ENCODE data around the gene DNMT3B.
"Not testable (repeated sequence)": the region's sequence is repeated elsewhere in the genome, so short reads cannot be mapped to it uniquely, and the experiment has no call there.

Gene DNMT3B

DNA sequence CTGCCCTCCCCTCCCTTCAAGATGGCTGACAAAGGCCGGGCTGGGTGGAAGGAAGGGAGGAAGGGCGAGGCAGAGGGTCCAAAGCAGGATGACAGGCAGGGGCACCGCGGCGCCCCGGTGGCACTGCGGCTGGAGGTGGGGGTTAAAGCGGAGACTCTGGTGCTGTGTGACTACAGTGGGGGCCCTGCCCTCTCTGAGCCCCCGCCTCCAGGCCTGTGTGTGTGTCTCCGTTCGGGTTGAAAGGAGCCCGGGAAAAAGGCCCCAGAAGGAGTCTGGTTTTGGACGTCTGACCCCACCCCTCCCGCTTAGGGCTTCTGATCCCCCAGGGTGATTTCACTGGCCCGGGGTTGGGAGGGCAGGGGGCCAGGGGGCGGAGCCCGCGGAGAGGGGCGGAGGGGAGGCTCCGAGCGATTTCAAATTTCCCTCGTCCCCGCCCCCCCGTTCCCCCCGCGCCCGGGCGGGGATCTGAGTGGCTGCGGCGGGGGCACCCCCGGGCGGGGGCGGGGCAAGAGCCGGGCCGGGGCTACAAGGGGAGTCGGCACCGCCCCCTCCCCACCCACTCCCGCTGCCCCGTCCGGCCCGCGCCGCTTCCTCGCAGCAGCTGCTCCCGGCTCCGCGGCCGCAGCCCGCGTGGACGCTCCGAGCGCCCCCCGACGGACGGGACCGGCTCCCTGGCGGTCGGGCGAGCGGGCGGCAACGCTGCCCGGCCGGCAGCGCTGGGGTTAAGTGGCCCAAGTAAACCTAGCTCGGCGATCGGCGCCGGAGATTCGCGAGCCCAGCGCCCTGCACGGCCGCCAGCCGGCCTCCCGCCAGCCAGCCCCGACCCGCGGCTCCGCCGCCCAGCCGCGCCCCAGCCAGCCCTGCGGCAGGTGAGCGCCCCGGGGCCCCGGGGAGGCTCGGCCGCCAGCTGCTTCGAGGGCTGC lies at the start of gene DNMT3B:
Gene DNMT3B, plus strand, starts transcription at position 555 of the 923 bp plus-strand sequence. CDS start 17,939 bp downstream, outside the sequence.
- peak; percentile 97 for DNase-seq (ENCODE audit: low spot score)

DNA sequence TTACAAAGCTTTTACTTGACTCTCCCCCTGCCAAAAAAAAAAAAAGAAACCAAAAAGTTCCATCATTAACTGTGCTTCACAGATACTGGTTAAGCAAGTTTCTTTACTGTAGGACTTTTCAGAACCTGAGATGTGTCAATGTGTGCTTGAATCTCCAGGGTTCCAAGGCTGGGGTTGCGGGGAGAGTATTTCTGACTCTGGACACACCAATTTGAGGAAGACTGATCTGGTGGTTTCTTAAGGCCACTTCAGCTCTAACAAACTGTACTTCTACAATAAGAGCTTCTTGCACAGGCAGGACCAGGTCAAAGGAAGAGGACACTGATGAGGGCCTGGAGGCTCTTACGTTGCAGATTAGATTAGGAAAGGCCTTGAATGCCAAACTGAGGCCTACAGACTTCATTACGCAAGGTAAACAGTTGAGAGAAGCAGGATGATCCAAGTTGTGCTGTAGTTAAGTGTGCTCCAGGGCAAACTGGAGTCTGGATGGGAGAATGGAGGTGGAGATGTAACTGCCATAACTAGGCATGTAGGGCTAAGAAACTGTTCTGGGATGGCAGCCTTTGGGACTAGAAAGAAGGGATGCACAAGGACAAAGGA lies 43.3 kb upstream of the DNMT3B start:
- DNase-seq (ENCODE audit: low spot score), result no peak

DNA sequence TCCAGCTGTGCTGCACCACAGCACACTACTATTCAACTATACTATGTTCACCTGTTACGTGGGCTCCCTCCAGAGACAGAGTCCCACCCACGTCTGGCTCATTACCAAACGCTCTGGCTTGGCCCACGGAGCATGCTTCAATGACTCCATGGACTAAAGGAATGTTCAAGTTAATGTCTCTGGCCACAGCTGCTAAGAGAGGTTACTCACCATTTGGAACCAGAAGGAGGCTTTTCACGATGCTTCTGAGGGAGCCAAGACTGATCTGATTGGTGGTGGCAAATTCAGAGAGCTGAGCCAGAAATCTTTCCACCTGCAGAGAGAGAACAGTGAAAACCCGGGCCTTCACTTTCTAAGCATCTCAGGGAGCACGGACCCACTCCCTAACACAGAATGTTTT lies 34.5 kb upstream of the DNMT3B start:
- DNase-seq (ENCODE audit: low spot score), result no peak

DNA sequence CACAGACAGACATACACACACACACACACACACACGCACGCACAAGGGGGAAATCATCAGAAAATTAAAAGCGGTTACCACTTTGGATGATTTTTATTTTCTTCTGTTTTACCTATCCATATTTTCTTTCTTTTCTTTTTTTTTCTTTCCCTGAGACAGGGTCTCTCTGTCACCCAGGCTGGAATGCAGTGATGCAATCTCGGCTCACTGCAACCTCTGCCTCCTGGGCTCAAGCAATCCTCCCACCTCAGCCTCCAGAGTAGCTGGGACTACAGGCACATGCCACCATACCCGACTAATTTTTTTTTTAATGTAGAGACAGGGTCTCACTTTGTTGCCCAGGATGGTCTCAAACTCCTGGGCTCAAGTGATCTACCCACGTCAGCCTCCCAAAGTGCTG lies 33.8 kb upstream of the DNMT3B start:
- not testable (repeated sequence) for DNase-seq (ENCODE audit: low spot score)

DNA sequence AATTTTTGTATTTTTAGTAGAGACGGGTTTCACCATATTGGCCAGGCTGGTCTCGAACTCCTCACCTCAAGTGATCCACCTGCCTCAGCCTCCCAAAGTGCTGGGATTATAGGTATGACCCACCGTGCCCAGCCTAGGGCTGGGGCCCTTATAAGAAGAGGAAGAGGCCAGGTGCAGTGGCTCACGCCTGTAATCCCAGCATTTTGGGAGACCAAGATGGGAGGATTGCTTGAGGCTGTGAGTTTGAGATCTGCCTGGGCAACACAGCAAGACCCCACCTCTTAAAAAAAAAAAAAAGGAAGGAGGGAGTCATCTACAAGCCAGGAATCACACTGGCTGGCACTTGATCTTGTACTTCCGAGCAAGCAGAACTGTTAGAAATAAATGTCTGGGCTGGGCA lies 32.9 kb upstream of the DNMT3B start:
- not testable (repeated sequence) for DNase-seq (ENCODE audit: low spot score)

DNA sequence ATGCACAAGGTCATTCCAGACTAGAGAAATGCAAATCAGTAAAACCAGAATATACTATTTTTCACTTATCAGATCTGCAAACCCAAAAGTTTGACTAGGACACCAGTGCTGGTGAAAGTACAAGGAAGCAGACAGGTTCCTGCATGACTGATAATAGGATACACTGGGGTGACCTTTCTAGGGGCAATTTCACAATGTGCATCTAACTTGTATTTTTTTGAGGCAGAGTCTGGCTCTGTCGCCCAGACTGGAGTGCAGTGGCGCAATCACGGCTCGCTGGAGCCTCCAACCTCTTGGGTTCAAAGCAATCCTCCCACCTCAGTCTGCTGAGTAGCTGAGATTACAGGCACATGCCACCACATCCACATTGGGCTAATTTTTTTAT lies 30.3 kb upstream of the DNMT3B start:
- no peak for DNase-seq (ENCODE audit: low spot score)

DNA sequence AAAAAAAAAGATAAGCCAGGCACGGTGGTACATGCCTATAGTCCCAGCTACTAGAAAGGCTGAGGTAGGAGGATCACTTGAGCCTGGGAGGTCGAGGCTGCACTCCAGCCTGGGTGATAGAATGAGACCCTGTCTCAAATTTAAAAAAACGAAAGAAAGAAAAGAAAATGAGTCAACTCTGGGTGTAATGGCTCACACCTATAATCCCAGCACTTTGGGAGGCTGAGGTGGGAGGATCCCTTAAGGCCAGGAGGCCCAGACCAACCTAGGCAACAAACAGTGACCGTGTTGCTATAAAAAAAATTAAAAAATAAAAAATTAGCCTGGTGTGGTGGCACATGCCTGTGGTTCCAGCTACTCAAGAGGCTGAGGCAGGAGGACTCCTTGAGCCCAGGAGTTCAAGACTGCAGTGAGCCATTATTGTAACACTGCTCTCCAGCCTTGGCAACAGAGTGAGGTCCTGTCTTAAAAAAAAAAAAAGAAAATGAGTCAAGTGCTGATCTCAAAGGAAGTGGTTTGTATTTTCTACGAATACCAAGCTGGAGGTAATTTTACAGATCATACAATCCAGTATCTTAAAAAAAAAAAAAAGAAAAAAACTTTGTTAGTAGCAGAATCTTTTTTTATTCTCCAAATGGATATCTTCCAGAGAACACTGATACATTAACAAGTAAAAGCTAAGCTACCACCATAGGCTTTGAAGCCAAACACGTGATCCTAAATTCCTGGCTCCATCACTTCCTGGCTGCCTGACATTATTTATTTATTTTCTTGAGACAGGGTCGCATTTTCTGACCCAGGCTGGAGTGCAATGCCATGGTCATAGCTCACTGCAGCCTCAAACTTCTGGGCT lies 24.6 kb upstream of the DNMT3B start:
- no peak for DNase-seq (ENCODE audit: low spot score)

DNA sequence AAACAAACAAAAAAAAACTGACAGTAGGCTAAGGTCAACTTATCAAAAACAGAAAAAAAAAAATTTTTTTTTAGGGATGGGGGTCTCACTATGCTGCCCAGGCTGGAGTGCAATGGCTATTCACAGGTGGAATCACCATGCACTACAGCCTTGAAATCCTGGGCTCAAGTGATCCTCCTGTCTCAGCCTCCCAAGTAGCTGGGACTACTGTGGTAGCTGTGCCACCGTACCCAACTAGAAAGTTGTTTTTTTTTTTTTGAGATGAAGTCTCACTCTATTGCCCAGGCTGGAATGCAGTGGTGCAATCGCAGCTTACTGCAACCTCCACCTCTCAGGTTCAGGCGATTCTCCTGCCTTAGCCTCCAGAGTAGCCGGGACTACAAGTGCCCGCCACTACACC lies 21.0 kb upstream of the DNMT3B start:
- DNase-seq (ENCODE audit: low spot score), result no peak

DNA sequence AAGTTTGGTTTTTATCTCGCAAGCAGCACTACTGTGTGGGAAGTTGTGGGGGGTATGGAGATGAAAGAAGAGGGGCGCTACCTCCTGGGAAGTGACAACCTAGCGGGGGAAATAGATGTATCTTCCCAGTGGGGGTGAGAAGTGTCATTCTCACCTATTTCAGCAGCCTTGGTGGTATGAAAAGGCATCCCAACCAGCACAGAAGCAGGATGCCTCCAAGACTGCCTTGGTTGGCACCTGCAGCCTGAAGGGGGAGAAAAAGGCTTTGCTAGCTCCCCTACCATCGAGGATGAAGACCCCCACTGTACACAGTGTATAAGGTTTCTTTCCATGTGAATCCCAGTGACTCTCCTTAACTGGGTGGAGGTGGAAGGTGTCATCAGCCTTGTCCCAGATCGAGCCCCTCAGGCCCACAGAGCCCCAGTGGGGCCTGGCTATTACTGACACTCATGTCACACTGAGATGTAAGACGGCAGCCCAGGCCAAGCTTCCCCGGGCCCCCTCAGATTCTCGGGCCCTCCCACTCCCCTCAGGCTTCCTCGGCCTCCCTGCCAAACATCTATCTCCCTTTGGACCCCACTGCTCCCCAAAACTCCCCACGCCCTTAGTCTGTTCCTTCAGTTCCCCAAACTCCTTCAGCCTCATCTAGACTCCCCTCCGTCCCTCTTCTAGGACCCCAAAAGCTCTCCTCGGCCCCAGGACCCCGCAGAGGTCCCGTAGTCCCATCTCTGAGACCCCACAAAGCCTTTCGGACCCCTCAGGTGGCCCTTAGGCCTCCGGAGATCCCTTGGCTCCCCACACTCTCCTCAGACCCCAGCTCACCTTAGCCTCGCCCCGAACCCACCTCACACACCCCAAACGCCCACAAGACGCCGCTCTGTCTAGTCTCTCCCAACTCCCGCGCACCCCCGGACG lies 19.6 kb upstream of the DNMT3B start:
- DNase-seq (ENCODE audit: low spot score), result no peak

DNA sequence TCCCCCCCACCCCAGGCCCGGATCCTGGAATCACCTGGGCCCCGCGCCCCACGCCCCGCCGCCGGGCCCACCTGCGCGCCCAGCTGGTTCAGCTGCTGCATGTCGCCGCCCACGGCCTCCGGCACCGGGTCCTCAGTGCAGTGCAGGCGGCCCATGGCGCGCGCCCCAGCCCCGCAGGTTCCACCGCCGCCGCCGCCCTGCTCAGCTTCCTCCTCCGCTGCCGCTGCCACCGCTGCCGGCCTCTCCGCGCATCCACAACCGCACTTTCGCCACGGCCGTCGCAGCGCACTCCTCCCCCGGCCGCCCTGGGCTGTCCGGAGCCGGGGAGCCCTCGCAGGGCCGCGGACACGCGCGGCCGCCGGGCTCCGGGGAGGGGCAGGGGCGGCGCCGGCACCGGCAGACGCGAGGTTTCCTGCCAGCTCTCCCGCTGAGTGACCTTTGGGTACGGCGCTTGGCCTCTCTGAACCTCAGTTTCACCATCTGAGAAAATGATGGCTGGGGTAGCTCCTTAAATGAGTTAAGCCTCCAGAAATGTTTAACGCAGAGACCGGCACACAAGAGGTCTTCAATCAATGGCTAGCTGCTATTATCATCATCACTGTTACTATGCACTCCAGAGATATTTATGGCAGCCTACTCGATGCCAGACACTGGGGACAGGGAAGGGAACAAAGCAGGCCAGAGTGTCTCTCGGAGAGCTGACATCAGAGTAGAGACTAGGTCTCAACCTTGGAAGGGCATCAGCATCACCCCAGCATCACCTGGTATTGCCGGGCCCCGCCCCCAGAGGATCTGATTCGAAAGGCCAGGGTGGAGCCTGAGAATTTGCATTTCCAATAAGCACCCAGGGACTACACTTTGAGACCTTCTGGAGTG lies 18.7 kb upstream of the DNMT3B start, which contains the start of gene COMMD7:
Gene COMMD7, minus strand, starts transcription at position 231 of the 876 bp plus-strand sequence. Its CDS starts 76 bp downstream, at position 155.
- DNase-seq (ENCODE audit: low spot score), result peak; percentile 77

DNA sequence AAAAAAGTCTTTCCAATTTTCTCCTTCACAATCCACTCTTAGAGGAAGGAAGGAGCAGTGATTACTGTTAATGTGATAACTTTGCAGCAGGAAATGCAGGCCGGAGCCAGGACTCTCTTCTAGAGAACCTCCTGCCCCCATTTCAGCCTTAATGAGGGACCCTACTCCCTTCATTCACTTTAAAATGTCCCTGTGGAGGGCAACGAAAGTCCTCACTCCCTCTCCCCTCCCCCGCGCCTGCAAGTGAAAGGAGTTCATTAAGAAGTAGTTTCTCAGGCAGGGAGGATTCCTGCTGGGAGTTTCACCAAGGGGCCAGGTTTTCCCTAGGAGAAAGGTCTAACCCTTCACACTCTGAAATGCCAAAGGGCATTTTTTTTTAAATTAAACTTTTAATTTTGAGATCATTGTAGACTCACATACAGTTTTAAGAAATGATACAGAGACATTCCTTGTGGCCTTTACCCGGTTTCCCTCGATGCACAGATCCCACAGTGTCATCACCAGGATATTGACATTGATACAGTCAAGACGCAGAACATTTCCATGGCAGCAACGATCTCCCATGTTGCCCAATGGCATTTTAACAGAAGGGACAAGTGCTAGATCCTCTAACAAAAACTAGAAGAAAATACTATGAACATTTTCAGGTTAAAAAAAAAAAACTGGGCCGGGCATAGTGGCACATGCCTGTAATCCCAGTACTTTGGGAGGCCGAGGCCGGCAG lies 12.1 kb upstream of the DNMT3B start:
- DNase-seq (ENCODE audit: low spot score), result no peak

DNA sequence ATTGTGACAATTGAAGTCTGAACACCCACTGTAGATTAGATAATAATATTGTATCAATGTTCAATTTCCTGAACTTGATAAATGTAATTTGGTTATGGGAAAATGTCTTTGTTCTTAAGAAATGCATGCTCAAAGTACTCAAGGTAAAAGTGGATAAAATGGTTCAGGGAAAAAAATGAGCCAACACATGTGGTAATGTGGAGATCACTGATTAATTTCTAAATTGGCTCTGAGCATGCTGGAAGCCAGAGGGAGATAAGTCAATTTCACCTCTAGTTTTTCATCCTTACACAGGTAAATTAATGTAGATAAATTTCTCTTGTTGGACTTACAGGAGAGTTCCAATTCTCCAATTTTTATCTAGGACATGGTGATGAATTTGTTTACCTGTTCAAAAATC lies 10.9 kb upstream of the DNMT3B start:
- no peak for DNase-seq (ENCODE audit: low spot score)

DNA sequence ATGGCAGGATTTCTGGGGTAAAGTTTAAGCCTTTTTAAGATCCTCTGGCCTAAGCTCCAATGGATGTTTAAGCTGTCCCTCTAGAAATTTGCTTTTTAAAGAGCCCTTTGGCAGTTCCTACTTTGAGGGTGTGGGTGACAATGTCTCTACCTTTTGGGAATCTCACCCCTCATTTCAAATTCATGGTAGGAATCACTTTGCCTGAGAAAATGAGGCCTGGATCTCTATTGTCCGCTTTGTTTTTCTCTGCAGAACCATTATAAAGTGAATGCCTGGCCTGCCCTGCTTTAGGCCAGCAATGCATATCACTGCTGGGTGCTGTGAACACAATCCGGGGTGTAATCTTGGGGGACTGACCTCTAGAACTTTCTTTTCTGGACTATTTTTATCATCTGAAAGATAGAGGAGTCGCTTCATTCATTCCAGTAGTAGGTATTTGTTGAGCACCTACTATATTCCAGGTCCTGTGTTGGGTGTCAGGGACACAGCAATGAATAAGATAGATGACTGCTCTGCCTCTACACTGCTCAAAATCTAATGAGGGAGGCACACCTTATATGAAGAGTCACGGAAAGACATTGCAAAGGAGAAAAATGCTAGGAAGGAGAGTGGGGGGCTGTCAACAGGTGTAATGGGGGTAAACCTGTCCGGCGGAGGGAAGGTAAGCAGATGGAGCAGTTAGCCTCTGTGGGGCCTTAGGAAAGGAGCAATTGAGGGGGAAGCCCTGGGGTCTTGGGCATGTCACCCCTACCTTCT lies 10.3 kb upstream of the DNMT3B start:
- DNase-seq (ENCODE audit: low spot score), result no peak

DNA sequence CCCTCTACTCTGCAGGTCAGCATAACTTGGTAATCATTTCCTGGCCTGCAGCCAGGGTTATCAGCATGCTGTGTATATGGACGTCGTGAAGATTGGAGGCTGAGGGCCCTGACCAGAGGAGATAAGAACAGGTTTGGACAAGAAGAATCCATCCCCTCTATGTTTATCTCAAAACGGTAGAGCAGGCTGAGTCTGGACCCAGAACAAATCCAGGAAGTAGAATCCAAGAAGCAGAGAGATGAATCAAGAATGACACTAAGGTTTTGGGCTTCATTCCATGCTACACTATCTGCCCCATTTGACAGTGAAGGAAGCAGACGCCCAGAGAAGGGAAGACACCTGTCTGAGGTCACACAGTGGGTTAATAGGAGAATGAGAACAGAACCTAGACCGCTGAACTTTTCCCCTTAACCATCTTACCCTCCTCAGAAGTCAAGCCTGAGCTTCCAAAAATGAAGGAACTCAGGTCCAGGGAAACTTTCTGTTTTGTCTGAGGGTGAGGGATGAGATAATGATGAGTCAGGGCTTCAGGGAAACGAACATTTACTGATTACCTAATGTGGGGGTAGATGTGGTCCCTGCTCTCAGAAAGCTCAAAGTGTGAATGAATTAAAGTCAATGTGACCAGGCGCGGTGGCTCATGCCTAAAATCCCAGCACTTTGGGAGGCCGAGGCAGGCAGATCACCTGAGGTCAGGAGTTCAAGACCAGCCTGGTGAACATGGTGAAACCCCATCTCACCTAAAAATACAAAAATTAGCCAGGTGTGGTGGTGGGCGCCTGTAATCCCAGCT lies 9.5 kb upstream of the DNMT3B start:
- DNase-seq (ENCODE audit: low spot score), result no peak

DNA sequence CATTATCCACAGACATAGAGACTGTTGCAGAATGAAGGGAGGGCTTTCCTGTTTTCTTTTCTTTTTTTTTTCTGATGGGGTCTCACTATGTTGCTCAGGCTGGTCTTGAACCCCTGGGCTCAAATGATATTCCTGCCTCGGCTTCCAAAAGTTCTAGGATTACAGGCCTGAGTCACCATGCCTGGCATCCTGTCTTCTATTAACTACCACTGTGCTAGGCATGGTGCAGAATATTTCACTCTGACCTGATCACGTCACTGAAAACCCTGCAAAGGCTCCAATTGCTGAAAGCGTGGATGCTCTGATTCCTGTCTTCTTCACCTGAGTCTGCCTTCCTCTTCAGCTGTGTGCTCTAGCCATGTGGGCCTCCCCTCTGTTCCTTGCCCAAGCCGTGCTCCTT lies 8.5 kb upstream of the DNMT3B start:
- DNase-seq (ENCODE audit: low spot score), result no peak

DNA sequence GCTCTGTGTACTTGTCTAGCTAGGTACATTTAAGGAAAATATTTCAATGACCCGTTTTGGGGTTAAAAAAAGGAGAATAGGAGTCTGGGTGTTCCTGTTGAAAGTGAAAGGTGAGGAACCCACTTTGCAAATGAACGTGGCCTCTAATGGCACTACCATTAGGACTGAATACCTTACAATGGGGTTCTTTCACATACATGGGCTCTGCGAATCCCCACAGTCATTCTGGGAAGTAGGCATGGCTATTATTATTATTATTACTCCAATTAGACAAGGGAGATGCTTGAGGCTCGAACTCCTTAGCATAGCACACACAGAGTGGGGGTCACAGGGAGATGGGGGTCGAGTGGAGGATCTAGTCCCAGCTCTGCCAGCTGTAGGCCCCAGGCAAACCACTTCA lies 6.0 kb upstream of the DNMT3B start:
- DNase-seq (ENCODE audit: low spot score), result no peak

DNA sequence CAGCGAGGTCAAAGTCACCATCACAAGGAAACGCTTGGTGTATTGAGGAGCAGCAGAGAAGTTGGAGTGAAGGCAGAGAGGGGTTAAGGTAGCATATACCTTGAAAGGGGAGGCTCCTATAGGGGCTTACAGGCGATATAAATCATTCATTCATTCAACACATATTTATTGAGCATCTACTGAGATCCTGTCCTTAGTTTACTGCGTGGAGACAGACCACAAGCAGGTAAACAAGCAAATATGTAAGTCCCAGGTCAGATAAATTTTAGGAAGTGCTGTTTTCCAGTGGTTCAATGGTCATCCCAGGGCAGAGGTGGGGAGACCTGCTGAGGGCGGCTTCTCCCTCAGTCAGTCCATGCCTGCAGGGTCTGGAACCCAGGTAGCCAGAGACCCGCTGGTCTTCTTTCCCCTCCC lies 761 bp upstream of the DNMT3B start:
- no peak for DNase-seq (ENCODE audit: low spot score)

DNA sequence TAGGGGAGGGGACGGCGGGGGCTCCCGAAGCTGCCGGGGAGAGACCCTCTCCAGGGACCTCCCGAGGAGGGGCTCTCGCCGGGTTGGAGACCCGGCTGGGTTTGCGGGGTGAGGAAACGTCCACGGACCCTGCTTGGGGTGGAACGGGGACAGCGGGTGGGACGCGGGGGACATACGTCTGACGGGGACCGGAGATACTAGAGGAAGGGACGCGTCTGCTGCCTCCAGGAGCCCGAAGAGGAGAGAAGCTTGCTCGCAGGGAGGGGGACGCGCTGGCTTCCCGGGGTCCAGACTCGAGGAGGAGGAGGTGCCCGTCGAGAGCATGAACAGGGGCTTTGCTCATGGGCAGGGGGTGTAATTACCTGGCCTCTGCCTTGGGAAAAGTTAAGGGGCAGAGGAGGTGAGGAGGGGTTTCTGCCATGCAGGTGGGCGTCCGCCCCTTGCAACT lies 593 bp downstream of the DNMT3B start:
- DNase-seq (ENCODE audit: low spot score), result no peak
